Measurements from ENCODE around the gene HSPA13.
"Not testable (repeated sequence)": the region's sequence is repeated elsewhere in the genome, so short reads cannot be mapped to it uniquely, and the experiment has no call there.

The HSPA13 gene, protein sequence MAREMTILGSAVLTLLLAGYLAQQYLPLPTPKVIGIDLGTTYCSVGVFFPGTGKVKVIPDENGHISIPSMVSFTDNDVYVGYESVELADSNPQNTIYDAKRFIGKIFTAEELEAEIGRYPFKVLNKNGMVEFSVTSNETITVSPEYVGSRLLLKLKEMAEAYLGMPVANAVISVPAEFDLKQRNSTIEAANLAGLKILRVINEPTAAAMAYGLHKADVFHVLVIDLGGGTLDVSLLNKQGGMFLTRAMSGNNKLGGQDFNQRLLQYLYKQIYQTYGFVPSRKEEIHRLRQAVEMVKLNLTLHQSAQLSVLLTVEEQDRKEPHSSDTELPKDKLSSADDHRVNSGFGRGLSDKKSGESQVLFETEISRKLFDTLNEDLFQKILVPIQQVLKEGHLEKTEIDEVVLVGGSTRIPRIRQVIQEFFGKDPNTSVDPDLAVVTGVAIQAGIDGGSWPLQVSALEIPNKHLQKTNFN

DNA sequence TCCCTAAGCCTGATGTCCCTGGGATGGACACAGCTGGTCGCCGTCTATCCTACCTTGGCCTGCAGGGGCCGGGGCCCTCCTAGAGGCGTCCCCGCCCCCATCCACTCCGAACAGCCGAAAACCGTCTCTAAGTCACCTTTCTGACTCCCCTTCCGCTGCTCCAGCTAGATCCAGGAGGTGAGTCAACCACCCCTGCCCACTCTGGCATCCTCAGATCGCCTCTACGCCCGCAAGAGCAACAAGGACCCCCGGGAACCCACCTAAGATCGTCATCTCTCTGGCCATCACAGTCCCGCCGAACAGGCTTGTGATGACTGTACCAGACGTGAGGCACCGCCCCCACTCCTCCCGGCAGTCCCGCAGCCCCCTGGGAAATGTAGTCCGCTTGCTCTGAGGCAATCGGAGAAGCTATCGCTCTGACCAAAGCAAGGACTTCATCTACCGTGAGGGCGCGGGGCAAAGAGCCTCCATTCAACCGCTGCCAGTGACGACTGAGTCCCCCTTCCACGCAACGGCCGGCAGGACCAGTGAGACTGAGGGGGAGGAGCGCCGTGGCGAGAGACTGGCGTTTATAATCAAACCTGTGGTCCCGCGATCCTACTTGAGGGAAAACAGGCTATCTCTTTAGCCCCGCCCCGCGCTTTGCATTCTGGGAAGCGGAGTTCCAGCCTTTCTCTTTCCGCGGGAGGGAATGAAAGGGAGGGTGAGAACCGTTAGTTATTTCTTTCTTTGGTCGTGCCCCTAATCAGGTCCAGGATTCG is at the start of gene HSPA13:
TSS of gene HSPA13 (minus strand) at position 312 of the 761 bp plus-strand sequence. CDS start at position 285, 27 bp downstream.
- peak; percentile 100 for DNase-seq (ENCODE audit: low spot score)

DNA sequence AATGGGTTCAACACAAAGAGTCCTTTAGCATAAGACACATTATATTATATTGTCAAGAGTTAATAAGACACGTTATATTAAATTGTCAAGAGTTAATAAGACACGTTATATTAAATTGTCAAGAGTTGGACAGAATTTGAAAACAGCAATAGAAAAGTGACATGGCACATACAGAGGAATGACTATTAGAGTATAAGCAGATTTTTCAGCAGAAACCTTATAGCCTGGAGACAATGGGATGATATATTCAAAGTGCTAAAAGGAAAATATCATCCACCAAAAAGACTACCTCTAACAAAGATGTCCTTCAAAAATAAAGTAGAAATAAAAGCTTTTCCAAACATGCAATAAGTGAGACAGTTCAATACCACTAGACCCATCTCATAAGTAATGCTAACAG is 36.0 kb upstream of the HSPA13 start:
- DNase-seq (ENCODE audit: low spot score), result no peak

DNA sequence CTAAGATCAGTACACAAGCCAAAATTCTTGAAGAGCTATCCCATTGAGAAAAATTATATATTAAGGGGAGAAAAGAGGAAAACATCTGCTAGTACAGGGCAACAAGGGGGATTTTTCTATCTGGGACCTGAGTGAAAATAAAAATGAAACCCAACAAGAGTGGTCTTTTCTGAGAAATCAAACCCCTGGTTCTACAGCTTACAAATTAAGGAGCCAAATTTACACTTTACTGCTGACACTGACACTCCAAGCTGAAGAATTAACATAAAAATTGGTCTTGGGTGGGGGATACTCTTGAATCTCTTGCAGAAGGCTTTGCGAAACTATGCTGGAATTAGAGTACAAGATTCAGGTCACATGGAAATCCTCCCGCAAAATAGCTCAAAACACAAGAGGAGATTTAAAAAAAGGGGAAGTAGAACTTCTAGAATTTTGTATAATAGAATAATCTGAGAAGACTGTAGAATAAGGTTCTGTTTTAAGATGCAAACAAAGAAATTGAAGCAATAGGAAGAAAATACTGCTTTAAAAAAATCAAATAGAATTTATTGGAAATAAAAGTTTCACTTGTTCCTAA is 32.1 kb upstream of the HSPA13 start:
- no peak for DNase-seq (ENCODE audit: low spot score)

DNA sequence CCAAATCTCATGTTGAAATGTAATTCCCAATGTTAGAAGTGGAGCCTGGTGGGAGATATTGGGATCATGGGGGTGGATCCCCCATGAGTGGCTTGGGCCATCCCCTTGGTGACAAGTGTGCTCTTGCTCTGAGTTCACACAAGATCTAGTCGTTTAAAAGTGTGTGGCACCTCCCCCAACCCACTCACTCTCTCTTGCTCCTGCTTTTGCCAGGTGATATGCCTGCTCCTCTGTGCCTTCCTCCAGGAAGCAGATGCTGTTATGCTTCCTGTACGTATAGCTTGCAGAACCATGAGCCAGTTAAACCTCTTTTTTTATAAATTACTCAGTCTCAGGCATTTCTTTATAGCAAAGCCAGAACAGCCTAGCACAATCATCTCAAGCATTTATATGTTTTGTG is 23.0 kb upstream of the HSPA13 start:
- no peak for DNase-seq (ENCODE audit: low spot score)

DNA sequence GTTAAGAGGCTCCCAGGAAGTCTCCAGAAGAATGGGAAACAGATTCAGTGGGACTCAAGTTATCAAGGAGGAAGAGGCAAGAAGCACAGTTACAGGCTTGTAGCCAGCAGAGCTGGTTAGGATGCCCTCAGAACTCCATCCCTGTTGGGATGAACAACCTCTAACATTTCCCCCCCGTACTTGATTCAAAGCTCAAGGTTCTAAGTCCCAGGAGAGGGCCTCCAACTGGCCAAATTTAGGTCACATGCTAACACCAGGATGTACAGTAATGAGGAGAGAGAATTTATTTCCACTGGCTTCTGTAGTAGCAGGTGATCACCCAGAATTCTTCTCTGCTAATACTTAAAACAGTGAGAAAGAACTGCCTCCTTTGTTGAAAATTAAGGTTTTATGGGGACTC is 22.3 kb upstream of the HSPA13 start:
- DNase-seq (ENCODE audit: low spot score), result no peak

DNA sequence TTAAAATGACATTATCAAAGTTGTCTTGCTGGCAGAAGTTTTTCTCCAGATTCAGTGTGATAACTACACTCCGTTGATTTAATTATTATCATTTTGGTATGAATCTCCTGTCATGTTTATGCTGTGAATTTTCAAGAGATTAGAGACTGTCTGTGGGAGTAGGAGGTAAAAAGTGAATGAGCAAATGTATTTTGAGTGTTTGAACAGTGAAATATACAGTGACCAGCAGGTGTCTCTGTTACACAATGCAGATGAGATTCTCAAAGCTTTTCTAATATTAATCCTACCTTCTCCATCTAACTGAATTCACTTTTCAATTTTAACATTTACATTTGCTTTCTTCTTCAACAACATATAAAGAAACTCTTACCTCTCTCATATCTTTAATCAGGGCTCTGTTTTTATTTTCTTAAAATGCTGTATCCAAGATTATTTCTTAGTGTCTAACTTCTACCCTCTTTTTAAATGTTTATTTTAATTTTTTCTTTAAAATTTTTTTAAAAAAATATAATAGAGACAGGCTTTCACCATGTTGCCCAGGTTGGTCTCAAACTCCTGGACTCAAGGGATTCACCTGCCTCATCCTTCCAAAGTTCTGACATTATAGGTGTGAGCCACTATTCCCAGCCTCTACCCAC is 20.9 kb upstream of the HSPA13 start:
- peak; percentile 10 for DNase-seq (ENCODE audit: low spot score)

DNA sequence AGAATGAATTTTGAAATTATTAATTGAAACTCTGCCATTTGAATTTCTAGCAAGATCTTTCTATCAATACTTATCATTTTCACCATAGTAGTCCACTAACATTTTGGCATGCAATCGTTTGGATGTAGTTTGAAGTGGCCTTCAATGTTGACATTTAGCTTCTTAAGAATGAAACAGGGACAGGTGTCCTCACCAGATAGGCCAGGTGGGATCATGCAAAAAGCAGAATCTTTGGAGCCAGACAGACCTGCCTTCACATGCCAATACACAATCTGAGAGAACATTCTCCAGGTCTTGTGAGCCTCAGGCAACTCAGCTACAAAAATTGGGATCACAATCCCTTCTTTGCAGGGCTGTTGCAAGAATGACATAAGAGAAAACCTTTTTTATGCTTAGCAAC is 18.3 kb upstream of the HSPA13 start:
- no peak for DNase-seq (ENCODE audit: low spot score)

DNA sequence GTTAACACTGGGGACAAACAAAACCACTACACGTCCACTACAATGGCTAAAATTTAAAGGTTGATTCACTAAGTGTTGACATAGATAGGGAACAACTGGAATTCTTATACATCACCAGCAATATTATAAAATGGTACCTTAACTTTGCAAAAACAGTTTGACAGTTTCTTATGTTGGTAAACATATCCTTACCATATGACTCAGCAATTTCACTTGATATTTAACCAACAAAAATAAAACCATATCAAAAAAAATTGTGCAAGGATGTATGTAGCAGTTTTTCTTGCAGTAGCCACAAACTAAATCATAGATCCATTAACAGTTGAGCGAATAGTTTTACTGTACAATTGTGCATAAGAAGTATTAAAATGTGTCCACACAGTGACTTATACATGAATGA is 5.3 kb upstream of the HSPA13 start:
- DNase-seq (ENCODE audit: low spot score), result no peak

DNA sequence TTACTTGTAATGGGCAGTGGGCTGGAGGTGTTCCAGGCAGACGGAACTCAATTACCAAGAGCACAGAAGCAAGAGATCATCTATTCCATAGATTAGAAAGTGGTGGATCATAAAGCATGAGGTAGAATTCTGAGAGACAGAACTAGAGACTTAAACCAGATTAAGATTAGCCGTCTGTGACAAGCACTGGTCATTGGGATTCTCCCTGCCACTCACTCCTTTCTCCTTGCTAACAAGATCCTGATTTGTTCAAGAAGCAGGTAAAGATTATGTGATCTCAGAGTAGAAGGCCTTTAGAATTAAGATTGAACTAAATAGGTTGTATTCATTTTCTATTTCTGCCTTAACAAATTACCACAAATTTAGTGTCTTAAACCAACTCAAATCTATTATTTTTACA is 1.5 kb upstream of the HSPA13 start:
- DNase-seq (ENCODE audit: low spot score), result no peak

DNA sequence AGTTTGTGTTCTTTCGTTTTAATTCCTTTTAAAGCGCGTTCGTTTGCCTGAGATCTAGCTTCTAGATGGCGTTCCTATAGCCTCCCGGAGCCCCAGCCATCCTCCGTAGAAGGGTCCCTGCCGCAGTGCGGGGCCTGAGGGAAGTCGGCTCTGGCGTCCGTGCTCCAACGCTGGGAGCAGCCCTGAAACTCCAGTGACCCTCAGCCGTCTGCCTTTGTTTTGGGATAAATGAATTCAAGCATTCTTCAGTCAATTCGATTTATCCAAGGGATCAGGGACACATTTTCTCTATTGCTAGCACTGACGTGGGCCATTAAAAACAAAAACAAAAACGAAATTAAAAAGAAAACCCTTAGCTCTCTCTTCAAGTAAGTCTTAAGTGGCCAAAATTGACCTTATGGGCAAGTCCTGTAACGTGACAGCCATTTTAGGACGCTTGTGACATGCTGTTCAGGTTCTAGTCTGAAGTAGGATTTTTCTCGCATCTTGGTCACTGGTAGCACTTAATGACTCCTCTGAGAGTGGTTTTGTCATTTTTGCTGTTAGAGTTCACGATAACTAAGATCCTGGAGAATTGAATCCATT is 742 bp upstream of the HSPA13 start:
- no peak for DNase-seq (ENCODE audit: low spot score)

DNA sequence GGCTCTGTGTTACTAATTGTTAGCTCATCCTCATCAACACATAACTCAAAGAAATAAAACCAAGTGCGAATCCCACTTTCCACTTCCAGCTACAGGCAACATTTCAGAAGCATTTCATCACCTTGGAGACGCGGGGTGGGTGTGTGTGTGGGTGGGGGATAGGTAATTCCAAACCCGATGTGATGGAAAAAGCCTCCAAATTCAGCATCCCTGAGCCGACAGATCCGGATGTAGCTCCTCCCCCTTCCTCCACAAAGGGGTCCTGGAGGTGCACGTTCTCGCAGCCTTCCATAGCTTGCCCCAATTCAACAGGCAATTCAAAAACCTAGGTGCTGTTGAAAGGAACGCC is 486 bp downstream of the HSPA13 start:
- peak; percentile 72 for DNase-seq (ENCODE audit: low spot score)

DNA sequence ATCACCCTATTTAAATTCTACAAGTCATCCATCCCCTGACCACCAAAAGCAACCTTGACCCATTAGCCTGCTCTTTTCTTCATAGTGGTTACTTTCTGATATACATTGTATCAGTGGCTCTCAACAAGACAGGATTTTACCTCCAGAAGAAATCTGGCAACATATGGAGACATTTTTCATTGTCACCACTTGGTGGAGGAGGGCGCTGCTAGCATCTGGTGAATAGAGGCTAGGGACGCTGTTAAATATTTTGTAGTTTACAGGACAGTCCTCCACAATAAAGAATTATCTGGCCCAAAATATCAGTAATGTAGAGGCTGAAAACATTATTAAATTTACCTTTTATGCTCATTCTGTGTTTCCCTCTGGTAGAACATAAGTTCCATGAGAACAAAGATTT is 6.1 kb downstream of the HSPA13 start:
- DNase-seq (ENCODE audit: low spot score), result no peak

DNA sequence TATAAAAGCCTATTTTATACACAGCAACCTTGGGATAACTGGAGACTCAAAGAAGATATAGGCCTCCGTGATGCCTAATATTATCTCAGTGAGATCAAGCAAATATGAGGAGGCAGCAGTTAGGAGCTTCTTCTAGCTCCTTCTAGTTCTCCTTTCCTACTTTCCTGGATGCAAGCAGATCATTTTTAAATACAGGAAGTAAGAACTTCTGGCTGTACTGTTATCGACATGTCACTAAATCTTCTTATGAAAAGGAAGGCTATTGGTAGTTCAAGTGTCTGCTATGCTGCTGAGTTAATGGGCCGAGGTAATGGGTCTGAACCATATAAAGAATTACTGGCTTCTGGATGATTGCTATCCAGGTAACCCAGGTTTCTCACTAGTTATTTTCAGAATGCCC is 15.9 kb downstream of the HSPA13 start:
- no peak for DNase-seq (ENCODE audit: low spot score)

DNA sequence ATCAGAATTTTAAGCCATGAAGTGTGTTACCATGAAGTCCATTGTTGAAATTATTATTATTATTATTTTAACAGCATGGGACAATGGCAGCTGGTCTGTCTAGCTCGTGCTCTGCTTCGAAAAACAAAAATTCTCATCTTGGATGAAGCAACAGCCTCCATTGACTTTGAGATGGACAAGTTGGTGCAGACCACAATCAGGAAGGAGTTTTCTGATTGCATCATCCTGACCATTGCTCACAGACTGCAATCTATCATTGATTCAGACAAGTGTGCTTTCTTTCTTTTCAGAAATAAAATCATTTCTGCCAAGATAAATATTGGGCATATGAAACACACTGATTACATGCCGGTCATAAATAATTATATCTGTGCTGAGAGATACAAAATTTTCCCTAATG is 21.0 kb downstream of the HSPA13 start:
- DNase-seq (ENCODE audit: low spot score), result no peak

DNA sequence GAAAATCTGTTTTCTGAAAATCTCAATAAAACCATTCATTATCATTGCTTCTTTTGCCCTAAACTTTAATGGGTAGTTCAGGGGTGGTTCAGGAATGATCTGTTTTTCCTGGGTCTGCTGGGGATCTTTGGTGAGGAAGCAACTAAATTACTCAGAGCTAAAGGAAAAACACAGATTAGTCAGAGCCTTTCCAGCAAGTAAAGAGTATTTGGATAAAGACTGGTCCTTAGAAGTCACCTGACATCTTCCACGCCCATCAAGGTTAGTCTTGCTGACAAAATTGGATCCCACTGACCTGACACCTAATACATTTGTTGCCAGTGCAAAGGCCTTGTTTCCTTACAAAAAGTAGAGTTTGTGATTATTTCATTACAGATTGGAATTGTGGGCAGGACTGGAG is 24.2 kb downstream of the HSPA13 start:
- DNase-seq (ENCODE audit: low spot score), result no peak

DNA sequence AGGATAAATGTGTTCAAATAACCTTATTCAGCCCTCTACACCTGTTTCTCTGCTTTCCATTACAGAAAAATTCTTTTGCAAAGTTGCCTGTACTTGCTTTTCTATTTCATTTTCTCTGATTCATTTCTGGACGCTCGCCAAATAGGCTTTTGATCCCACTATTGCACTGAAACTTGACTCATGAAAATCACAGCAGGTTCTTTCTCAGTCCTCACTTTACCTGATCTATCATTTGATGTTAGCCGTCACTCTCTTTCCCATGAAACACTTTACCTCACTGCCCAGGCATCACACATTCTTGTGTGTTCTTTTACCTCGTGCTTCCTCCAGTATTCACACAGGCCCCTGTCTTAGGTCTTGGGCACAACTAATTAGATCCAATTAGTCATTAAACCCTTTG is 26.2 kb downstream of the HSPA13 start:
- DNase-seq (ENCODE audit: low spot score), result no peak

DNA sequence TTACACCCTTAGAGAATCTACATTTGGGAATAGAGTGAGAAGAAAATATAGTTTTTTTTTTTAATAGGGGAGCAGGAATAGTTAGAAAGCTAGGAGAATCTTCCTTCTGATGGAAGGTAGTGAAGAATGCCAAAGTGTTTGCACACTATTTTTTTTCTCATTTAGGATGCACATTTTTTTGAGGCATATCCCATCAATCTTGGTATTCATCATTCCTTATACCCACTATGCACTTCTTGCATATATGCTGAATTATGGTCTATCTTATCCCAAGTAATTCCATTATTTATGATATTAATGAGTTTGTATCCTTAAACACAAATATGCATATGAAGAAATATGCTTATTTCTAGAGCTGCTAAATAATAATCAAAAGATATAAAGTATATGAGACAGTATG is 28.4 kb downstream of the HSPA13 start:
- DNase-seq (ENCODE audit: low spot score), result no peak

DNA sequence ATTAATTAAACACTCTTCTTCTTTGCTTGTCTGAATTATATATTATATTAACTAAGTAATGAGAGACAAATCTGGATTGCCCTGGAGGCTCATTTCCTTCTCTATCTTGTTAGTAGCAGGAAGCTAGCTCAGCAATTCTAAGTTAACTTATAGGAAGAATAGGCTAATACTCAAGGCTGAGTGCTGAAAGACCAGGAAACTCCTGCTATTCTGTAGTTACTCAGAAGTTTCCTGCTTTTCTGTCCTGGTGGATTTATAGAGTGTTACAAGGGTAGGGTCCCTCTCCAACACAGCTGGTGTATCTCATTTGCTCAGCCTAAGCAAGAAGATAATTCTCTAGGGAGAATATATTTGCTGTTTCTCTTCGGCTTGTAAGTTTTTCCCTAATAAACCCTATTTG is 29.2 kb downstream of the HSPA13 start:
- DNase-seq (ENCODE audit: low spot score), result no peak

DNA sequence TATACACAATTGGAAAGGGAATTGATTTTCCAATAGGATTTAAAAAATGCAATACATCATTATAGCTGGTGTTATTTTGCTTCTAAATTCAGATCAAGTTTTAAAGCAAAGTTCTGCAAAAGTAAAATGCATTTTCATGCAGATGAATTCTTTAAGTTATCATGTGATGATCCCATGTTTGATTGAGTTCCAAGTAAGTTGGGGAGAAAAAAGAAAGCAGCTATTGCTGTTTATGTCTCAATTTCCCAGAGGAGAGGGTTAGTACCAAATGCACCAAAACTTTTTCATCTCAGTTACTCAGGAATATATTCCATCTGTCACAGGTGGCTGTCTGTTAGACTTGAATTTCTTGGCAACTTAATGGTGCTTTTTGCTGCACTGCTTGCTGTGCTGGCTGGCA is 29.7 kb downstream of the HSPA13 start:
- DNase-seq (ENCODE audit: low spot score), result no peak

DNA sequence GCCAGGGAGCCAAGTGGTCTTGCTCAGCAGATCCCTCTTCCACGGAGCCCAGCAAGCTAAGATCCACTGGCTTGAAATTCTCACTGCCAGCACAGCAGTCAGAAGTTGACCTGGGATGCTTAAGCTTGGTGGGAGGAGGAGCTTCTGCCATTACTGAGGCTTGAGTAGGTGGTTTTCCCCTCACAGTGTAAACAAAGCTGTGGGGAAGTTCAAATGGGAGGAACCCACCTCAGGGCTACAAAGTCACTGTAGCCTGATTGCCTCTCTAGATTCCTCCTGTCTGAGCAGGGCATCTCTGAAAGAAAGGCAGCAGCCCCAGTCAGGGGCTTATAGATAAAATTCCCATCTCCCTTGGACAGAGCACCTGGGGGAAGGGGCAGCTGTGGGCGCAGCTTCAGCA is 55.6 kb downstream of the HSPA13 start:
- not testable (repeated sequence) for DNase-seq (ENCODE audit: low spot score)

DNA sequence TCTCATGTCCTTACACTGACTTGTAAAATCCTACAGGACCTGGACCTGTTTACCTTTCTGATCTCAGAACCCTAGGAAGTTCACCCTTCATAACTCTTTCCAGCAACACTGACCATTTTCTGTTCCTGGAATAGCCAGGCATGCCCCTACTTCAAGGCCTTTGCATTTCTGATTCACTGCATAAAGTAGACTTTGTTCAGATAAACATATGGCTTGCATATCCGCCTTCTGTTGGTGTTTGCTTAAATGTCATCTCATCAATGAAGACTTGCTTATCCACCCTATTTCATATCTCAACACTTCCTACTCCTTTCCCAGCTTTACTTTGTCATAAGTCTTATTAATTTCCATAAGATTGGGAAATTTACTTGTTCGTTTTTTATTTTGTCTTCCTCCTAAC is 57.4 kb downstream of the HSPA13 start:
- no peak for DNase-seq (ENCODE audit: low spot score)
